Natural killer cell (primary cell): ENCODE results near the gene NAA30. TPM values are rescaled to one million over a fixed set of nuclear protein-coding genes. Genes with fewer than 3 reads are reported as not detected.

Source experiments
- ATAC-seq, 3 donors: fragments of 150-1000 bp in 2 of 3; fragments of 200-7000 bp in 1 of 3; cut with Tn5 transposase; 1 replicate in 1 of 3; 2 replicates in 2 of 3; pipeline ENCODE4 v1.10.0; 2021; ENCODE audit warnings: mild to moderate bottlenecking in 2 of 3, moderate library complexity in 2 of 3
- DNase-seq, 2 donors: peaks; one replicate each; pipeline versions ENCODE4 v3.0.0 to v3.0.0-alpha.2; 2013 to 2021; ENCODE audit warnings: mixed read lengths in 1 of 2
- H3K27ac ChIP-seq: one replicate; pipeline ENCODE4 v1.5.1; 2013; ENCODE audit warnings: mild to moderate bottlenecking, low read length
- H3K27me3 ChIP-seq: one replicate; pipeline ENCODE4 v1.6.1; 2013; ENCODE audit warnings: low read length; ENCODE audit not compliant: control insufficient read depth, insufficient read depth
- H3K36me3 ChIP-seq: one replicate; pipeline ENCODE4 v1.6.1; 2013; ENCODE audit warnings: low read length; ENCODE audit not compliant: control insufficient read depth, insufficient read depth
- H3K4me1 ChIP-seq: one replicate; pipeline ENCODE4 v1.6.1; 2013; ENCODE audit warnings: low read length; ENCODE audit not compliant: control insufficient read depth, insufficient read depth
- H3K4me3 ChIP-seq: one replicate; pipeline ENCODE4 v1.5.1; 2013; ENCODE audit warnings: low read length
- H3K9me3 ChIP-seq: one replicate; pipeline ENCODE4 v1.6.1; 2013; ENCODE audit warnings: low read length; ENCODE audit not compliant: control insufficient read depth, insufficient read depth
- H3K27ac Mint-ChIP-seq, 2 donors: one replicate each; pipeline ENCODE4 v1.8.0; 2022; ENCODE audit warnings: mild to moderate bottlenecking in 2 of 2, mixed read lengths in 2 of 2, moderate library complexity in 1 of 2
- H3K27me3 Mint-ChIP-seq, 2 donors: one replicate each; pipeline ENCODE4 v1.8.0; 2022; ENCODE audit warnings: low read depth in 2 of 2, mixed read lengths in 2 of 2
- H3K36me3 Mint-ChIP-seq: one replicate; pipeline ENCODE4 v1.8.0; 2022; ENCODE audit warnings: mixed read lengths
- H3K4me1 Mint-ChIP-seq, 2 donors: one replicate each; pipeline ENCODE4 v1.8.0; 2022; ENCODE audit warnings: mixed read lengths in 2 of 2
- H3K4me3 Mint-ChIP-seq: one replicate; pipeline ENCODE4 v1.8.0; 2022; ENCODE audit warnings: mild to moderate bottlenecking, moderate library complexity, mixed read lengths
- H3K9me3 Mint-ChIP-seq, 2 donors: one replicate each; pipeline ENCODE4 v1.8.0; 2022; ENCODE audit warnings: mixed read lengths in 2 of 2
- CTCF ChIP-seq: fragments of 200-600 bp; IDR thresholded peaks from one replicate; pipeline ENCODE4 v1.8.0; 2022; ENCODE audit warnings: antibody characterized with exemption
- WGBS: methylation state at CpG from one replicate; pipeline ENCODE4 v1.1.7; 2013; ENCODE audit warnings: missing lambda C conversion rate; ENCODE audit not compliant: insufficient coverage; 5-methylcytosine and 5-hydroxymethylcytosine counted together
- intact Hi-C: fragments of 100-400 bp; cut with micrococcal nuclease; formaldehyde crosslinking; loops from one replicate; pipeline ENCODE4 v1.14.2; 2022
- total RNA-seq, 4 donors: library from RNA; stranded (reverse); fragments of 120-200 nt in 1 of 4; gene quantifications; one replicate each; pipeline versions ENCODE4 v1.2.3 to v1.2.4, GENCODE V29; 2013 to 2022

The NAA30 gene
- total RNA-seq, 3 donors from 2014 or later (not counting 1 experiment from before 2014, with no cell fraction given), result 17.1 to 32.6 (median 24.0) TPM

- Mint-ChIP-seq H3K27ac (no peak overlapping the region), H3K27me3 (peaks cover 12 to 30% of the 10 kb centered on the region in 2 donors), H3K4me1 (no peaks in the 10 kb centered on the region), H3K9me3 (peaks cover 0 to 2% of the 10 kb centered on the region in 2 donors), H3K36me3 (no peaks in the 10 kb centered on the region), H3K4me3 (no peak overlapping the region)
- Histone ChIP-seq H3K4me3 (no peak overlapping the region), H3K36me3 (no peaks in the 10 kb centered on the region), H3K27me3 (peaks cover 2% of the 10 kb centered on the region), H3K9me3 (no peaks in the 10 kb centered on the region), H3K4me1 (no peaks in the 10 kb centered on the region), H3K27ac (no peak overlapping the region)
- DNase-seq (no peak), ATAC-seq (no peak)
- TF ChIP-seq CTCF, result no peak
- intact Hi-C loops, result no loop called here
Observed at GRCh38 chr14:57435923-57436322, 45.5 kb downstream of the NAA30 start.

GRCh38 chr14:57461777-57462320 lies 71.5 kb downstream of the NAA30 start:
- Histone ChIP-seq H3K4me1 (no peaks in the 10 kb centered on the region), H3K9me3 (no peaks in the 10 kb centered on the region), H3K4me3 (no peak overlapping the region), H3K27ac (no peak overlapping the region), H3K27me3 (no peaks in the 10 kb centered on the region), H3K36me3 (no peaks in the 10 kb centered on the region)
- DNase-seq (no peak), ATAC-seq (no peak)
- peaks cover 2 to 8% of the 10 kb centered on the region in 2 donors for H3K27me3 Mint-ChIP-seq
- no peak overlapping the region for H3K4me3 Mint-ChIP-seq
- H3K9me3 Mint-ChIP-seq, result peaks cover 0 to 2% of the 10 kb centered on the region in 2 donors
- 86% methylated on average over 3 of the region's 5 CpGs for WGBS
- no peak for TF ChIP-seq CTCF
- no peak overlapping the region for H3K27ac Mint-ChIP-seq
- no peaks in the 10 kb centered on the region for H3K36me3 Mint-ChIP-seq
- intact Hi-C loops, result no loop called here
- no peaks in the 10 kb centered on the region for H3K4me1 Mint-ChIP-seq

GRCh38 chr14:57462551-57462950 lies 72.2 kb downstream of the NAA30 start:
- H3K4me3 ChIP-seq, result no peak overlapping the region
- no peak for DNase-seq
- peaks cover 0 to 8% of the 10 kb centered on the region in 2 donors for H3K27me3 Mint-ChIP-seq

More at GRCh38 chr14:57462551-57462950, 72.2 kb downstream of the NAA30 start:
- Histone ChIP-seq H3K4me1 (no peaks in the 10 kb centered on the region), H3K27ac (no peak overlapping the region), H3K27me3 (no peaks in the 10 kb centered on the region), H3K9me3 (no peaks in the 10 kb centered on the region), H3K36me3 (no peaks in the 10 kb centered on the region)
- TF ChIP-seq CTCF, result no peak
- peaks cover 0 to 2% of the 10 kb centered on the region in 2 donors for H3K9me3 Mint-ChIP-seq
- H3K36me3 Mint-ChIP-seq, result no peaks in the 10 kb centered on the region
- no peak overlapping the region for H3K27ac Mint-ChIP-seq
- intact Hi-C loops, result no loop called here
- ATAC-seq, result no peak
- 77% methylated on average over 2 of the region's 3 CpGs for WGBS
- no peak overlapping the region for H3K4me3 Mint-ChIP-seq
- no peaks in the 10 kb centered on the region for H3K4me1 Mint-ChIP-seq
